Measurements from ENCODE around the gene HSPA13.

GRCh38 chr21:14366998-14367397 is 15.9 kb downstream of the HSPA13 start:
- no peak for TF ChIP-seq POLR2AphosphoS5 (IDR thresholded peaks at IDR 0.05)
- TF ChIP-seq POLR2A (IDR thresholded peaks at IDR 0.05): no peak
